Mesendoderm (in vitro differentiated cells): ENCODE data around the gene RSAD1.

Experiments
- DNase-seq: peaks from one replicate; pipeline ENCODE4 v3.0.0; 2013
- H2AK5ac ChIP-seq: 2 replicates; pipeline ENCODE4 v1.6.1; 2013; ENCODE audit warnings: low read length, inconsistent platforms
- H2BK120ac ChIP-seq: 2 replicates; pipeline ENCODE4 v1.6.1; 2013; ENCODE audit warnings: low read depth, mild to moderate bottlenecking, low read length, moderate library complexity, mixed read lengths
- H2BK15ac ChIP-seq: replicated peaks from 2 replicates; pipeline ENCODE4 v1.6.1; 2013; ENCODE audit warnings: low read depth, mild to moderate bottlenecking, moderate library complexity
- H2BK5ac ChIP-seq: 2 replicates; pipeline ENCODE4 v1.6.1; 2013; ENCODE audit warnings: low read length, inconsistent platforms
- H3K18ac ChIP-seq: 2 replicates; pipeline ENCODE4 v1.6.1; 2013; ENCODE audit warnings: mild to moderate bottlenecking, low read length, mixed read lengths
- H3K23ac ChIP-seq: one replicate; pipeline ENCODE4 v1.6.1; 2013; ENCODE audit warnings: low read length
- H3K27ac ChIP-seq: 2 replicates; pipeline ENCODE4 v1.5.1; 2013; ENCODE audit warnings: low read depth, mild to moderate bottlenecking, inconsistent platforms, low read length, moderate library complexity
- H3K27me3 ChIP-seq: 2 replicates; pipeline ENCODE4 v1.6.1; 2013; ENCODE audit warnings: low read length, control low read depth, mild to moderate bottlenecking, inconsistent platforms; ENCODE audit not compliant: insufficient read depth, poor library complexity
- H3K36me3 ChIP-seq: 2 replicates; pipeline ENCODE4 v1.6.1; 2013; ENCODE audit warnings: low read length, inconsistent platforms; ENCODE audit not compliant: control insufficient read depth, insufficient read depth
- H3K4ac ChIP-seq: one replicate; pipeline ENCODE4 v1.6.1; 2013; ENCODE audit warnings: low read depth, mild to moderate bottlenecking, low read length, moderate library complexity
- H3K4me1 ChIP-seq: 2 replicates; pipeline ENCODE4 v1.6.1; 2013; ENCODE audit warnings: low read depth, low read length, inconsistent platforms; ENCODE audit not compliant: control insufficient read depth
- H3K4me2 ChIP-seq: 2 replicates; pipeline ENCODE4 v1.6.1; 2013; ENCODE audit warnings: low read length
- H3K4me3 ChIP-seq: 2 replicates; pipeline ENCODE4 v1.5.1; 2013; ENCODE audit warnings: mild to moderate bottlenecking, low read length
- H3K56ac ChIP-seq: one replicate; pipeline ENCODE4 v1.6.1; 2013; ENCODE audit warnings: low read length
- H3K79me1 ChIP-seq: 2 replicates; pipeline ENCODE4 v1.6.1; 2013; ENCODE audit warnings: low read length, inconsistent platforms
- H3K79me2 ChIP-seq: 2 replicates; pipeline ENCODE4 v1.6.1; 2013; ENCODE audit warnings: mild to moderate bottlenecking, low read length; ENCODE audit not compliant: control insufficient read depth, insufficient read depth
- H3K9ac ChIP-seq: 2 replicates; pipeline ENCODE4 v1.6.1; 2013; ENCODE audit warnings: low read length, inconsistent platforms
- H4K5ac ChIP-seq: one replicate; pipeline ENCODE4 v1.6.1; 2013; ENCODE audit warnings: low read length
- H4K8ac ChIP-seq: one replicate; pipeline ENCODE4 v1.6.1; 2013; ENCODE audit warnings: low read depth, mild to moderate bottlenecking, control low read depth, low read length, moderate library complexity
- WGBS: extraction: QIAGEN DNeasy Blood & Tissue Kit; methylation state at CpG from one replicate; pipeline ENCODE4 v1.1.7; 2013; ENCODE audit warnings: low lambda C conversion rate, missing lambda C conversion rate; ENCODE audit not compliant: insufficient coverage; ENCODE audit errors: extremely low coverage; 5-methylcytosine and 5-hydroxymethylcytosine counted together

The RSAD1 gene

DNA sequence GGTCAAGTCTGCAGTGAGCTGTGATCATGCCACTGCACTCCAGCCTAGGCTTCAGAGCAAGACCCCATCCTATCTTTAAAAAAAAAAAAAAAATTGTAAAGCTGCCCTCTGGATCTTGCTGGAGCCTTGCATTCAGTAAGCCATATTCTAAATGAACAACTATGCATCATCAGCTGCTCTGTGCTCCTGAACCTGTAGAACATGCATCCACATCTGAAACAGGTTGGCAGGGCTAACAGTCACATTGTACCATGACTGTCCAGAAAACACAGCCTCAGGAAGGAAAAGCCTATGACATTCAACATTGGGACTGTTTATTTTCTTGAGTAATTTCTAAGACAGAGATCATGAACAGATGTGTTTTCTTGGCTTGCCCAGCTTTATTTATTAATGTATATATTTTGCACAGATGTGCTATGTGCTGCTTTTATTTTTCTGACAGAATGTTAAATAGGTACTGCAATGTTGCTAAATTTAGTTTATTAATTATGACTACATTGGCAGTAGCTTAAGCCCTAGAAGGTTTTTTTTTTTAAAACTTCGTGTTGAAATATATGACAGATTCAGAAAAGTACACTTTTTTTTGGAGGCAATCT, 32.8 kb upstream of the RSAD1 start:
- H3K9ac ChIP-seq: no peak overlapping the region
- H3K18ac ChIP-seq: no peak overlapping the region
- no peak overlapping the region for H2BK15ac ChIP-seq
- H3K4me2 ChIP-seq: no peak overlapping the region
- no peaks in the 10 kb centered on the region for H3K4me1 ChIP-seq
- H3K27ac ChIP-seq: no peak overlapping the region
- H3K23ac ChIP-seq: no peak overlapping the region
- H3K79me1 ChIP-seq: no peaks in the 10 kb centered on the region
- DNase-seq: no peak
- no peaks in the 10 kb centered on the region for H3K27me3 ChIP-seq
- no peak overlapping the region for H2BK5ac ChIP-seq
- no peak overlapping the region for H3K4me3 ChIP-seq
- no peaks in the 10 kb centered on the region for H3K36me3 ChIP-seq
- no peak overlapping the region for H2AK5ac ChIP-seq
- H2BK120ac ChIP-seq: no peak overlapping the region
- no peak overlapping the region for H4K5ac ChIP-seq
- no peak overlapping the region for H3K56ac ChIP-seq
- no peak overlapping the region for H4K8ac ChIP-seq
- H3K4ac ChIP-seq: no peak overlapping the region
- H3K79me2 ChIP-seq: no peaks in the 10 kb centered on the region
- no CpG with 5 or more reads among the region's 1 CpG for WGBS

DNA sequence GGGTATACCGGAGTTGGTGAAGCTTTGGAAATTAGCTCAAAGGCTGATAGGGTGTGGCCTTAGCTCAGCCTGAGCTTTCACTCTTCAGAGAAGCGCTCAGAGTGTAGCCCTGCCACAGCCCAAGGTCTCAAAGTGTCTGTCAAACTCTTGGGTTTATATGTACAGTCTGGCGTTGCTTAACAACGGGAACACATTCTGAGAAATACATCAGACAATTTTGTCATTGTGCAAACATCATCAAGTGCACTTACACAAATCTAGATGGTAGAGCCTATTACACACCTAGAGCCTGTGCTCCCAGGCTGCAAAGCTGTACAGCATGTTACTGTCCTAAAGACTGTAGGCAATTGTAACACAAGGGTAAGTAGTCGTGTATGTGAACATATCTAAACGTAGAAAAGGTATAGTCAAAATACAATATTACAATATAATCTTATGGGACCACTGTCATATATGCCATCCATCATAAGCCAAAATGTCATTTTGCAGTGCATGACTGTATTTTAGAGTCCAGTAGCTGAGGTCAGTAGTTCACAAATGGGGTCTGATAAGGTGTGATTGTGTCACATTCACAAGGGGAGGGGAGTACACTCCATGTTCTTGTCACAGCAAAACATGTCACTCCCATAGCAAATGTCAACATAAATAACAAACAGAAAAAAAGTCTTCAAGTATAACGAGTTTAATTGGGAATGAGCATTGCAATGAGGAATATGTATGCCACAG, 30.6 kb upstream of the RSAD1 start:
- Histone ChIP-seq H3K79me1 (no peaks in the 10 kb centered on the region), H3K27ac (no peak overlapping the region), H2BK15ac (no peak overlapping the region), H2BK5ac (no peak overlapping the region), H3K4ac (no peak overlapping the region), H3K9ac (no peak overlapping the region), H3K23ac (no peak overlapping the region), H3K4me2 (no peak overlapping the region), H2BK120ac (no peak overlapping the region), H3K18ac (no peak overlapping the region), H3K36me3 (no peaks in the 10 kb centered on the region), H3K79me2 (no peaks in the 10 kb centered on the region), H4K8ac (no peak overlapping the region), H3K4me3 (no peak overlapping the region), H3K4me1 (no peaks in the 10 kb centered on the region), H2AK5ac (no peak overlapping the region), H3K56ac (no peak overlapping the region), H4K5ac (no peak overlapping the region), H3K27me3 (no peaks in the 10 kb centered on the region)
- WGBS: no CpG with 5 or more reads among the region's 7 CpGs
- DNase-seq: no peak

DNA sequence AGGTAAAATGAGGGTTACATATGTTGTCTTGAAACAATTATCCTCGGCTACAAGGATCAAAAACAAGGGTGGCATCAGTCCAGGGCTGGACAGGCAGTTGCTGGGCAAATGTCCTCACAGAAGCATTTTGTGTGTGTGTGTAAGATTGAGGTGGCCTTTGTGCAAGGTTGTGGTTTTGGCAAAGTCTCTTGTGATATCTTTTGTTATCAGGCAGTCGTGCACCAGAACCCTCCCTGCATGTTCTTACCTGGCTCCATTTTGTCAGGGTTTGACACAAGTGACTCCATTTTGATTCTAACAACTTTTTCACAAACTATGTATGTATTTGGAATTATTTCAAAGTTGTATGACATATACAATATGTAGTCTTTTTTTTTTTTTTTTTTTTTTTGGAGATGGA, 30.0 kb upstream of the RSAD1 start:
- Histone ChIP-seq H3K79me2 (no peaks in the 10 kb centered on the region), H4K8ac (no peak overlapping the region)
- WGBS: no CpG with 5 or more reads among the region's 2 CpGs

DNA sequence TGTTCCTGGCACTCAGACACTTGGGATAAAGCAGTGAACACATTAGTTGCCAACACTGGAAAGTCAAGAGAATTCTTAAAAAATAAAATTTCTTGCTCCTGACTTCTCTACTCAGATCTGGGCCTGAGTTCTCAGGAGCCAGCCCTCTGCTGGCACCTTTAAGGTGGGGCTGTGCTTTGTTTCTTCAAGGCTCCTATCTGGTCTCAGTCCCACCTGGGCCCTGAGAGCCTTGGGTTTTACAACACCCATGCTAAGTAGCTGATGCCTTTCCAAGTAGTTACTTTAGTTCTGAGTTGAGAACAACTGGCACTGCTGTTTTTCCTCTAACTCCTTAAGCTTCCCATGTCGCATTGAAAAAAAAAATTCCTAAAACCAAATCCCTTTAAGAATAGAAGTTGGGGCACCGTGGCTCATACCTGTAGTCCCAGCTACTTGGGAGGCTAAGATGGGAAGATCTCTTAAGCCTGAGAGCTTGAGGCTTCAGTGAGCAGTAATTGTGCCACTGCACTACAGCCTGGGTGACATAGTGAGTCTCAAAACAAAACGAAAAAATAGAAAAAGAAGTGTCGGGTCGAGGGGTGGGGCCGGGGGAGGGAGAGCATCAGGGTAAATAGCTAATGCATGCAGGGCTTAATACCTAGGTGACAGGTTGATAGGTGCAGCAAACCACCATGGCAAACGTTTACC, 26.6 kb upstream of the RSAD1 start:
- H3K18ac ChIP-seq: no peak overlapping the region
- H3K4me1 ChIP-seq: no peaks in the 10 kb centered on the region
- H2BK120ac ChIP-seq: no peak overlapping the region
- no peaks in the 10 kb centered on the region for H3K36me3 ChIP-seq
- H2BK15ac ChIP-seq: no peak overlapping the region
- WGBS: no CpG with 5 or more reads among the region's 7 CpGs
- no peak overlapping the region for H3K56ac ChIP-seq
- DNase-seq: no peak
- H4K5ac ChIP-seq: no peak overlapping the region
- no peaks in the 10 kb centered on the region for H3K79me1 ChIP-seq
- no peak overlapping the region for H3K4me3 ChIP-seq
- H3K4ac ChIP-seq: no peak overlapping the region
- H3K9ac ChIP-seq: no peak overlapping the region
- H4K8ac ChIP-seq: no peak overlapping the region
- H2BK5ac ChIP-seq: no peak overlapping the region
- H3K27ac ChIP-seq: no peak overlapping the region
- H2AK5ac ChIP-seq: no peak overlapping the region
- no peaks in the 10 kb centered on the region for H3K79me2 ChIP-seq
- no peak overlapping the region for H3K23ac ChIP-seq
- no peak overlapping the region for H3K4me2 ChIP-seq
- H3K27me3 ChIP-seq: no peaks in the 10 kb centered on the region

More for the DNA sequence above, 30.0 kb upstream of the RSAD1 start:
- H3K27me3 ChIP-seq: no peaks in the 10 kb centered on the region
- no peaks in the 10 kb centered on the region for H3K79me1 ChIP-seq
- H3K27ac ChIP-seq: no peak overlapping the region
- no peak overlapping the region for H2AK5ac ChIP-seq
- DNase-seq: no peak
- no peak overlapping the region for H2BK5ac ChIP-seq
- H3K4me2 ChIP-seq: no peak overlapping the region
- H2BK120ac ChIP-seq: no peak overlapping the region
- no peak overlapping the region for H3K4me3 ChIP-seq
- no peak overlapping the region for H4K5ac ChIP-seq
- no peak overlapping the region for H2BK15ac ChIP-seq
- no peaks in the 10 kb centered on the region for H3K36me3 ChIP-seq
- H3K23ac ChIP-seq: no peak overlapping the region
- H3K4me1 ChIP-seq: no peaks in the 10 kb centered on the region
- H3K9ac ChIP-seq: no peak overlapping the region
- no peak overlapping the region for H3K4ac ChIP-seq
- H3K18ac ChIP-seq: no peak overlapping the region
- no peak overlapping the region for H3K56ac ChIP-seq

- H3K36me3 ChIP-seq: no peaks in the 10 kb centered on the region
- H3K56ac ChIP-seq: no peak overlapping the region
- no peaks in the 10 kb centered on the region for H3K4me1 ChIP-seq
- no peak for DNase-seq
- H3K18ac ChIP-seq: no peak overlapping the region
- H2BK120ac ChIP-seq: no peak overlapping the region
- no peak overlapping the region for H4K5ac ChIP-seq
- no peak overlapping the region for H3K4me3 ChIP-seq
- H2BK5ac ChIP-seq: no peak overlapping the region
- H3K9ac ChIP-seq: no peak overlapping the region
- H3K79me1 ChIP-seq: no peaks in the 10 kb centered on the region
- no peak overlapping the region for H3K4me2 ChIP-seq
- H3K27me3 ChIP-seq: no peaks in the 10 kb centered on the region
- no peaks in the 10 kb centered on the region for H3K79me2 ChIP-seq
- H3K4ac ChIP-seq: no peak overlapping the region
- no peak overlapping the region for H3K27ac ChIP-seq
- H2BK15ac ChIP-seq: no peak overlapping the region
- H4K8ac ChIP-seq: no peak overlapping the region
- no CpG with 5 or more reads among the region's 10 CpGs for WGBS
- no peak overlapping the region for H3K23ac ChIP-seq
- H2AK5ac ChIP-seq: no peak overlapping the region
Measured at GRCh38 chr17:50452630-50453300, 25.9 kb upstream of the RSAD1 start.
